Neutrophil (primary cell): Measurements from ENCODE around the gene GABRR1.

Experiments used
- H3K27ac ChIP-seq: fragments of 200-600 bp; sonication (generic); 2 replicates; pipeline ENCODE4 v1.5.1; 2016; ENCODE audit warnings: mild to moderate bottlenecking, moderate library complexity
- H3K27me3 ChIP-seq: fragments of 200-600 bp; sonication (generic); 2 replicates; pipeline ENCODE4 v1.6.0; 2016; ENCODE audit warnings: mild to moderate bottlenecking
- H3K36me3 ChIP-seq: fragments of 200-600 bp; sonication (generic); 2 replicates; pipeline ENCODE4 v1.5.1; 2017
- H3K4me1 ChIP-seq, 2 experiments: fragments of 200-600 bp in 1 of 2; sonication (generic) in 1 of 2; 1 replicate in 1 of 2; 2 replicates in 1 of 2; pipeline versions ENCODE4 v1.5.1 to v1.6.1; 2013 to 2016; ENCODE audit warnings: low read depth in 1 of 2, low read length in 1 of 2, mild to moderate bottlenecking in 1 of 2, moderate library complexity in 1 of 2; ENCODE audit not compliant: control insufficient read depth in 1 of 2, insufficient read depth in 1 of 2
- H3K4me3 ChIP-seq, 2 experiments: fragments of 200-600 bp in 1 of 2; sonication (generic) in 1 of 2; 1 replicate in 1 of 2; 2 replicates in 1 of 2; pipeline ENCODE4 v1.5.1; 2013 to 2016; ENCODE audit warnings: low read depth in 1 of 2, low read length in 1 of 2, mild to moderate bottlenecking in 1 of 2, moderate library complexity in 1 of 2
- H3K9me3 ChIP-seq: fragments of 200-600 bp; sonication (generic); 2 replicates; pipeline ENCODE4 v1.5.1; 2016
- CTCF ChIP-seq: fragments of 200-600 bp; sonication (generic); IDR thresholded peaks from 2 replicates; pipeline ENCODE4 v1.5.1; 2016; ENCODE audit warnings: antibody characterized with exemption

The GABRR1 gene

GRCh38 chr6:89257781-89258180, 40.6 kb upstream of the GABRR1 start:
- no peak overlapping the region for H3K27ac ChIP-seq
- H3K4me1 ChIP-seq, result no peaks in the 10 kb centered on the region
- no peak overlapping the region for H3K4me3 ChIP-seq
- H3K9me3 ChIP-seq, result no peaks in the 10 kb centered on the region
- no peaks in the 10 kb centered on the region for H3K36me3 ChIP-seq
- no peak for TF ChIP-seq CTCF
- H3K27me3 ChIP-seq, result no peaks in the 10 kb centered on the region

- Histone ChIP-seq H3K27ac (no peak overlapping the region), H3K27me3 (no peaks in the 10 kb centered on the region), H3K4me1 (no peaks in the 10 kb centered on the region), H3K4me3 (no peak overlapping the region), H3K36me3 (no peaks in the 10 kb centered on the region), H3K9me3 (no peaks in the 10 kb centered on the region)
- no peak for TF ChIP-seq CTCF
These were observed 40.2 kb upstream of the GABRR1 start for GRCh38 chr6:89257346-89257745.

- Histone ChIP-seq H3K4me1 (no peaks in the 10 kb centered on the region), H3K4me3 (no peak overlapping the region), H3K9me3 (no peaks in the 10 kb centered on the region), H3K27me3 (no peaks in the 10 kb centered on the region), H3K36me3 (no peaks in the 10 kb centered on the region), H3K27ac (no peak overlapping the region)
- no peak for TF ChIP-seq CTCF
These were observed 38.3 kb upstream of the GABRR1 start for GRCh38 chr6:89255417-89255816.

GRCh38 chr6:89254569-89254968, 37.4 kb upstream of the GABRR1 start:
- Histone ChIP-seq H3K27ac (no peak overlapping the region), H3K36me3 (no peaks in the 10 kb centered on the region), H3K4me1 (no peaks in the 10 kb centered on the region), H3K4me3 (no peak overlapping the region), H3K27me3 (no peaks in the 10 kb centered on the region), H3K9me3 (no peaks in the 10 kb centered on the region)
- no peak for TF ChIP-seq CTCF

GRCh38 chr6:89252907-89253306, 35.7 kb upstream of the GABRR1 start:
- no peak for TF ChIP-seq CTCF
- H3K27ac ChIP-seq, result no peak overlapping the region
- no peaks in the 10 kb centered on the region for H3K27me3 ChIP-seq
- H3K4me1 ChIP-seq, result no peaks in the 10 kb centered on the region
- H3K9me3 ChIP-seq, result no peaks in the 10 kb centered on the region
- H3K36me3 ChIP-seq, result no peaks in the 10 kb centered on the region
- no peak overlapping the region for H3K4me3 ChIP-seq

- Histone ChIP-seq H3K4me3 (no peak overlapping the region), H3K9me3 (no peaks in the 10 kb centered on the region), H3K4me1 (no peaks in the 10 kb centered on the region), H3K27me3 (no peaks in the 10 kb centered on the region), H3K27ac (no peak overlapping the region), H3K36me3 (no peaks in the 10 kb centered on the region)
- TF ChIP-seq CTCF, result no peak
These were observed 34.8 kb upstream of the GABRR1 start for GRCh38 chr6:89251976-89252375.
